CD14-positive monocyte (primary cell): ENCODE results near the gene VTI1B. TPM values are rescaled to one million over a fixed set of nuclear protein-coding genes. Genes with fewer than 3 reads are reported as not detected.

Experiments
- DNase-seq, 3 donors: peaks; one replicate each; pipeline ENCODE4 v3.0.0-alpha.2; 2011 to 2022
- H2AFZ ChIP-seq: 2 replicates; pipeline ENCODE4 v1.6.0; 2012; ENCODE audit warnings: mild to moderate bottlenecking, low read depth, low read length, inconsistent platforms; ENCODE audit not compliant: insufficient read depth, poor library complexity, severe bottlenecking
- H3K27ac ChIP-seq, 2 donors: 1 replicate in 1 of 2; 2 replicates in 1 of 2; pipeline ENCODE4 v1.5.1; 2012 to 2013; ENCODE audit warnings: low read length in 2 of 2, control low read depth in 1 of 2, inconsistent platforms in 1 of 2, low read depth in 1 of 2, mild to moderate bottlenecking in 1 of 2
- H3K27me3 ChIP-seq, 2 donors: one replicate each; pipeline versions ENCODE4 v1.6.0 to v1.6.1; 2011 to 2013; ENCODE audit warnings: low read length in 2 of 2; ENCODE audit not compliant: control insufficient read depth in 2 of 2, insufficient read depth in 2 of 2
- H3K36me3 ChIP-seq, 2 donors: replicated peaks in 1 of 2; 1 replicate in 1 of 2; 2 replicates in 1 of 2; pipeline versions ENCODE4 v1.5.1 to v1.6.1; 2012 to 2013; ENCODE audit warnings: low read length in 2 of 2, control low read depth in 1 of 2, inconsistent platforms in 1 of 2, mild to moderate bottlenecking in 1 of 2; ENCODE audit not compliant: insufficient read depth in 2 of 2, control insufficient read depth in 1 of 2
- H3K4me1 ChIP-seq, 2 donors: 1 replicate in 1 of 2; 2 replicates in 1 of 2; pipeline versions ENCODE4 v1.5.1 to v1.6.1; 2012 to 2013; ENCODE audit warnings: low read length in 2 of 2, control low read depth in 1 of 2, inconsistent platforms in 1 of 2, mild to moderate bottlenecking in 1 of 2, moderate library complexity in 1 of 2; ENCODE audit not compliant: insufficient read depth in 2 of 2, control insufficient read depth in 1 of 2
- H3K4me2 ChIP-seq: replicated peaks from 2 replicates; pipeline ENCODE3; 2012; ENCODE audit warnings: low read length, moderate library complexity, mild to moderate bottlenecking; ENCODE audit not compliant: poor library complexity, severe bottlenecking; ENCODE audit errors: extremely low read depth
- H3K4me3 ChIP-seq, 3 experiments: fragments of 200-600 bp in 1 of 3; sonication (generic) in 1 of 3; replicated peaks in 1 of 3; 1 replicate in 2 of 3; 2 replicates in 1 of 3; pipeline ENCODE4 v1.5.1; 2011 to 2013; ENCODE audit warnings: low read length in 3 of 3, mild to moderate bottlenecking in 3 of 3, control low read depth in 2 of 3, low read depth in 2 of 3, inconsistent platforms in 1 of 3, moderate library complexity in 1 of 3
- H3K79me2 ChIP-seq: 2 replicates; pipeline ENCODE4 v1.6.0; 2012; ENCODE audit warnings: mild to moderate bottlenecking, control low read depth, inconsistent platforms, low read length, moderate library complexity; ENCODE audit not compliant: insufficient read depth
- H3K9ac ChIP-seq: 2 replicates; pipeline ENCODE4 v1.6.0; 2017; ENCODE audit warnings: low read length, mild to moderate bottlenecking; ENCODE audit not compliant: insufficient read depth, poor library complexity, severe bottlenecking
- H3K9me3 ChIP-seq, 2 donors: replicated peaks in 1 of 2; 1 replicate in 1 of 2; 2 replicates in 1 of 2; pipeline versions ENCODE4 v1.5.1 to v1.6.1; 2012 to 2013; ENCODE audit warnings: low read length in 2 of 2, control low read depth in 1 of 2; ENCODE audit not compliant: control insufficient read depth in 1 of 2, insufficient read depth in 1 of 2
- H4K20me1 ChIP-seq: 2 replicates; pipeline ENCODE4 v1.6.0; 2012; ENCODE audit warnings: mild to moderate bottlenecking, low read length, control low read depth, moderate library complexity; ENCODE audit not compliant: insufficient read depth
- H3K27ac Mint-ChIP-seq, 7 donors: one replicate each; pipeline ENCODE4 v1.8.0; 2020; ENCODE audit warnings: mild to moderate bottlenecking in 7 of 7, mixed read lengths in 7 of 7, moderate library complexity in 6 of 7, inconsistent platforms in 2 of 7
- H3K27me3 Mint-ChIP-seq, 3 donors: one replicate each; pipeline ENCODE4 v1.8.0; 2021 to 2022; ENCODE audit warnings: low read depth in 3 of 3, mild to moderate bottlenecking in 3 of 3, mixed read lengths in 3 of 3, moderate library complexity in 3 of 3, inconsistent platforms in 1 of 3
- H3K36me3 Mint-ChIP-seq, 2 donors: one replicate each; pipeline ENCODE4 v1.8.0; 2020; ENCODE audit warnings: mixed read lengths in 2 of 2, inconsistent platforms in 1 of 2, mild to moderate bottlenecking in 1 of 2
- H3K4me1 Mint-ChIP-seq: one replicate; pipeline ENCODE4 v1.8.0; 2020; ENCODE audit warnings: mild to moderate bottlenecking, mixed read lengths
- H3K4me3 Mint-ChIP-seq, 2 donors: one replicate each; pipeline ENCODE4 v1.8.0; 2020; ENCODE audit warnings: mild to moderate bottlenecking in 2 of 2, mixed read lengths in 2 of 2, moderate library complexity in 1 of 2
- H3K9me3 Mint-ChIP-seq, 7 donors: one replicate each; pipeline ENCODE4 v1.8.0; 2020 to 2022; ENCODE audit warnings: mixed read lengths in 7 of 7, mild to moderate bottlenecking in 6 of 7, moderate library complexity in 6 of 7, inconsistent platforms in 2 of 7
- WGBS: methylation state at CpG from one replicate; pipeline ENCODE4 v1.1.5; 2013; ENCODE audit warnings: missing lambda C conversion rate; ENCODE audit not compliant: insufficient coverage; 5-methylcytosine and 5-hydroxymethylcytosine counted together
- intact Hi-C, 2 donors: fragments of 100-400 bp; cut with micrococcal nuclease; formaldehyde crosslinking; loops; one replicate each; pipeline versions ENCODE4 v1.15.0 to v1.15.1; 2023
- polyA plus RNA-seq, 3 donors: library from polyadenylated mRNA; depleted of rRNA in 1 of 3; unstranded in 2 of 3; stranded (reverse) in 1 of 3; fragments of 300-500 nt in 2 of 3; fragments of >200 nt in 1 of 3; fragmentation: Illumina TruSeq in 2 of 3; gene quantifications; 1 replicate in 2 of 3; 2 replicates in 1 of 3; pipeline ENCODE4 v1.2.3, GENCODE V29; 2012 to 2021
- TF ChIP-seq, protein P1 (sequence below): fragments of 200-600 bp; IDR thresholded peaks from one replicate; pipeline ENCODE4 v1.8.0; 2022; ENCODE audit warnings: antibody characterized with exemption, mild to moderate bottlenecking

Gene VTI1B
- polyA plus RNA-seq, 3 donors: 31.3 to 84.7 (median 84.5) TPM

- no peaks in the 10 kb centered on the region for H3K9me3 Mint-ChIP-seq
- no peaks in the 10 kb centered on the region for H3K9me3 ChIP-seq
- no peak overlapping the region for H3K4me3 Mint-ChIP-seq
- H3K27ac ChIP-seq: no peak overlapping the region
- peak overlapping the region in 1 of 7 donors; percentile 70 for H3K27ac Mint-ChIP-seq
- no peaks in the 10 kb centered on the region for H4K20me1 ChIP-seq
- peaks cover 26 to 27% of the 10 kb centered on the region in 2 donors for H3K36me3 Mint-ChIP-seq
- intact Hi-C loops: no loop called here
- no peaks in the 10 kb centered on the region for H3K79me2 ChIP-seq
- H3K9ac ChIP-seq: no peak overlapping the region
- no peaks in the 10 kb centered on the region for H3K27me3 ChIP-seq
- H2AFZ ChIP-seq: no peak overlapping the region
- H3K4me1 Mint-ChIP-seq: no peaks in the 10 kb centered on the region
- no CpG with 5 or more reads among the region's 5 CpGs for WGBS
- no peaks in the 10 kb centered on the region for H3K4me1 ChIP-seq
- TF ChIP-seq, protein P1, sequence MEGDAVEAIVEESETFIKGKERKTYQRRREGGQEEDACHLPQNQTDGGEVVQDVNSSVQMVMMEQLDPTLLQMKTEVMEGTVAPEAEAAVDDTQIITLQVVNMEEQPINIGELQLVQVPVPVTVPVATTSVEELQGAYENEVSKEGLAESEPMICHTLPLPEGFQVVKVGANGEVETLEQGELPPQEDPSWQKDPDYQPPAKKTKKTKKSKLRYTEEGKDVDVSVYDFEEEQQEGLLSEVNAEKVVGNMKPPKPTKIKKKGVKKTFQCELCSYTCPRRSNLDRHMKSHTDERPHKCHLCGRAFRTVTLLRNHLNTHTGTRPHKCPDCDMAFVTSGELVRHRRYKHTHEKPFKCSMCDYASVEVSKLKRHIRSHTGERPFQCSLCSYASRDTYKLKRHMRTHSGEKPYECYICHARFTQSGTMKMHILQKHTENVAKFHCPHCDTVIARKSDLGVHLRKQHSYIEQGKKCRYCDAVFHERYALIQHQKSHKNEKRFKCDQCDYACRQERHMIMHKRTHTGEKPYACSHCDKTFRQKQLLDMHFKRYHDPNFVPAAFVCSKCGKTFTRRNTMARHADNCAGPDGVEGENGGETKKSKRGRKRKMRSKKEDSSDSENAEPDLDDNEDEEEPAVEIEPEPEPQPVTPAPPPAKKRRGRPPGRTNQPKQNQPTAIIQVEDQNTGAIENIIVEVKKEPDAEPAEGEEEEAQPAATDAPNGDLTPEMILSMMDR: no peak
- H3K27me3 Mint-ChIP-seq: peaks cover 0 to 2% (median 0%) of the 10 kb centered on the region in 3 donors
- peaks cover 17 to 24% of the 10 kb centered on the region in 2 donors for H3K36me3 ChIP-seq
- H3K4me3 ChIP-seq: no peak overlapping the region
- no peak overlapping the region for H3K4me2 ChIP-seq
- DNase-seq: no peak
These were observed 32.3 kb downstream of the VTI1B start for GRCh38 chr14:67641902-67642749.

GRCh38 chr14:67641480-67641879 lies 33.0 kb downstream of the VTI1B start:
- Mint-ChIP-seq H3K36me3 (peaks cover 20% of the 10 kb centered on the region in 2 donors), H3K9me3 (no peaks in the 10 kb centered on the region), H3K27ac (no peak overlapping the region), H3K4me3 (no peak overlapping the region), H3K27me3 (peaks cover 0 to 2% (median 0%) of the 10 kb centered on the region in 3 donors), H3K4me1 (no peaks in the 10 kb centered on the region)
- H3K4me3 ChIP-seq: no peak overlapping the region
- H3K9me3 ChIP-seq: no peaks in the 10 kb centered on the region
- no peak overlapping the region for H3K4me2 ChIP-seq
- WGBS: no CpG with 5 or more reads among the region's 1 CpG
- H2AFZ ChIP-seq: no peak overlapping the region
- H3K27me3 ChIP-seq: no peaks in the 10 kb centered on the region
- H3K9ac ChIP-seq: no peak overlapping the region
- H3K4me1 ChIP-seq: no peaks in the 10 kb centered on the region
- H4K20me1 ChIP-seq: no peaks in the 10 kb centered on the region
- intact Hi-C loops: no loop called here
- peaks cover 12 to 18% of the 10 kb centered on the region in 2 donors for H3K36me3 ChIP-seq
- no peak overlapping the region for H3K27ac ChIP-seq
- TF ChIP-seq, protein P1: no peak
- H3K79me2 ChIP-seq: no peaks in the 10 kb centered on the region
- no peak for DNase-seq
